AG09309 (cell line): ENCODE measurements around the gene PBLD.

Experiments used
- DNase-seq: peaks from one replicate; pipeline ENCODE4 v3.0.0-alpha.2; 2010; ENCODE audit warnings: low read depth
- H3K4me3 ChIP-seq: 2 replicates; pipeline ENCODE4 v1.5.1; 2011; ENCODE audit warnings: mild to moderate bottlenecking, low read depth, low read length, moderate library complexity; ENCODE audit not compliant: control insufficient read depth
- TF ChIP-seq, protein P1 (sequence below): IDR thresholded peaks from 2 replicates; pipeline ENCODE4 v1.5.1; 2011; ENCODE audit warnings: mild to moderate bottlenecking, low read depth, low read length, inconsistent platforms; ENCODE audit not compliant: insufficient read depth, control insufficient read depth; ENCODE audit errors: missing control alignments

PBLD gene

GRCh38 chr10:68302503-68302823 is 30.3 kb downstream of the PBLD start:
- DNase-seq, result no peak
- TF ChIP-seq, protein P1, sequence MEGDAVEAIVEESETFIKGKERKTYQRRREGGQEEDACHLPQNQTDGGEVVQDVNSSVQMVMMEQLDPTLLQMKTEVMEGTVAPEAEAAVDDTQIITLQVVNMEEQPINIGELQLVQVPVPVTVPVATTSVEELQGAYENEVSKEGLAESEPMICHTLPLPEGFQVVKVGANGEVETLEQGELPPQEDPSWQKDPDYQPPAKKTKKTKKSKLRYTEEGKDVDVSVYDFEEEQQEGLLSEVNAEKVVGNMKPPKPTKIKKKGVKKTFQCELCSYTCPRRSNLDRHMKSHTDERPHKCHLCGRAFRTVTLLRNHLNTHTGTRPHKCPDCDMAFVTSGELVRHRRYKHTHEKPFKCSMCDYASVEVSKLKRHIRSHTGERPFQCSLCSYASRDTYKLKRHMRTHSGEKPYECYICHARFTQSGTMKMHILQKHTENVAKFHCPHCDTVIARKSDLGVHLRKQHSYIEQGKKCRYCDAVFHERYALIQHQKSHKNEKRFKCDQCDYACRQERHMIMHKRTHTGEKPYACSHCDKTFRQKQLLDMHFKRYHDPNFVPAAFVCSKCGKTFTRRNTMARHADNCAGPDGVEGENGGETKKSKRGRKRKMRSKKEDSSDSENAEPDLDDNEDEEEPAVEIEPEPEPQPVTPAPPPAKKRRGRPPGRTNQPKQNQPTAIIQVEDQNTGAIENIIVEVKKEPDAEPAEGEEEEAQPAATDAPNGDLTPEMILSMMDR, result no peak
- H3K4me3 ChIP-seq, result no peak overlapping the region

DNA sequence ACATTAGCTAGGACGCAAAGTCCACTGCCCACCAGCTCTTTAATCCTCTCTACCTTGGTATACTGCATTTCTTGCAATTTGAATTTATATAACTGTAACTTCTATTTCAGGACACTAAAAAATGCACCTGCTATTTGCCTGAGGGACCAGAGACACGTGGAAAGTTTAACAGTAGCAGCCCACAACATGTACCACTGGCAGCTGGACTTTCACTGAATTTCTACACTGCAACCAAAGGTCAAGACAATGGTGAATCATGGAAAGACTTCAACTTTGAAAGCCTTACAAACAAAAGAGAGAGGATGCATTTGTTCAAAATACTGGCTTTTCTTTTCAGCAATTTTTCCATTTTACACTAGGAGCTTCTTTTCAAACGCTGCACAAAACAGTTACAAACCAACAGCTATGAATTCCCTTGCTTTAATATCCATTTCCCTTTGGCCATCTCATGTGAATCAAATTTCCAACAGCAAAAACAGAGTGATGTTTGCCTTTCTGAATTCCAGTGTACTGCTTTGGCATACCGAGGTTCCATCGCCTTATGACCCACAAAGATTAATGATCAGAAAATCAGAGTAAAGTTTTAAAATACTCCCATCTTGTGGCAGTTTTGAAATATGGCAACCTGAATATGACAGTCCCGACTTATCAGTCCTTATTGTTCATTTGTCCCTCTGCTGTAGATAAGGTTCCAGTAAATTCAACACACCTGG is 30.8 kb downstream of the PBLD start:
- DNase-seq, result peak; percentile 32
- TF ChIP-seq, protein P1, result peak; percentile 37
- H3K4me3 ChIP-seq, result no peak overlapping the region

GRCh38 chr10:68301301-68301700 is 31.4 kb downstream of the PBLD start:
- TF ChIP-seq, protein P1, result no peak
- DNase-seq, result no peak

GRCh38 chr10:68296843-68297663 is 35.7 kb downstream of the PBLD start:
- H3K4me3 ChIP-seq, result no peak overlapping the region
- peak; percentile 25 for DNase-seq

More at GRCh38 chr10:68301301-68301700, 31.4 kb downstream of the PBLD start:
- H3K4me3 ChIP-seq, result no peak overlapping the region

GRCh38 chr10:68290736-68291135 is 42.0 kb downstream of the PBLD start:
- TF ChIP-seq, protein P1, result no peak
- no peak for DNase-seq
- no peak overlapping the region for H3K4me3 ChIP-seq

More at GRCh38 chr10:68296843-68297663, 35.7 kb downstream of the PBLD start:
- TF ChIP-seq, protein P1, result no peak

DNA sequence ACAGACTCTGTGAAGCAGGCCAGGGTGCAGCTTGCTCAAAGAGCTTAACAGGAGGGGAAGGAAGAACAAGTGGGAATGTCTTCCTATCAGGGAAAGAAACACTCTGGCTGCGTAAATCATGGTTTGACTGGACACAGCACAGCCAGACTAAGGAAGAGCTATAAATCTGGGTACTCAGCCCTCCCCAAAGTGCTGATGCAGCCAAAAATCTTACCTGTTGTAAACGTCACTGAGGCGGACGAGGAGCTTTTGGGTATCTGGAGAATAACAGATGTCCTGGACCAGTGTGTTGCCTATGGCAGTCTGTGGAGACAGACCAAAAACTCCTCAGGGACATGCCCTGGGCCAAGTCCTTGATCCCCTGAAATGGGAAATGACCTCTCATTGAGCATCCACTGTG is 44.0 kb downstream of the PBLD start:
- TF ChIP-seq, protein P1, result no peak
- no peak overlapping the region for H3K4me3 ChIP-seq
- no peak for DNase-seq
